OCI-LY3 (cell line): Measurements from ENCODE around the gene EML1.
"Not testable (repeated sequence)": the region's sequence is repeated elsewhere in the genome, so short reads cannot be mapped to it uniquely, and the experiment has no call there.

Experiments
- CTCF ChIP-seq: fragments of 200-600, 300-600 bp; sonication (generic); IDR thresholded peaks from 2 replicates; pipeline ENCODE4 v1.5.1; 2014; ENCODE audit warnings: antibody characterized with exemption, low read length, low read depth
- EZH2phosphoT487 ChIP-seq: fragments of 200-600 bp; shearing (Covaris generic); IDR thresholded peaks from 2 replicates; pipeline ENCODE4 v1.6.1; 2018; ENCODE audit warnings: antibody characterized with exemption, mixed run types, low read depth

GRCh38 chr14:99949011-99949732, 156.0 kb downstream of the EML1 start:
- not testable (repeated sequence) for TF ChIP-seq CTCF, EZH2phosphoT487
